WI38 (cell line): ENCODE measurements around the gene TTC28.

Source experiments
- H3K4me3 ChIP-seq: 2 replicates; pipeline ENCODE4 v1.5.1; 2011; ENCODE audit warnings: low read depth, mild to moderate bottlenecking, control low read depth, low read length
- CTCF ChIP-seq: IDR thresholded peaks from 2 replicates; pipeline ENCODE4 v1.5.1; 2012; ENCODE audit warnings: low read depth, mild to moderate bottlenecking, control low read depth, low read length

The TTC28 gene

GRCh38 chr22:28019360-28019759 lies 660.3 kb downstream of the TTC28 start:
- H3K4me3 ChIP-seq = no peak overlapping the region
- TF ChIP-seq CTCF = no peak

GRCh38 chr22:28018461-28018927 lies 661.1 kb downstream of the TTC28 start:
- H3K4me3 ChIP-seq = no peak overlapping the region
- no peak for TF ChIP-seq CTCF

GRCh38 chr22:28017859-28018258 lies 661.8 kb downstream of the TTC28 start:
- no peak for TF ChIP-seq CTCF
- H3K4me3 ChIP-seq = no peak overlapping the region

GRCh38 chr22:28017558-28017820 lies 662.2 kb downstream of the TTC28 start:
- no peak overlapping the region for H3K4me3 ChIP-seq

GRCh38 chr22:28016781-28017557 lies 662.7 kb downstream of the TTC28 start:
- H3K4me3 ChIP-seq = no peak overlapping the region
- TF ChIP-seq CTCF = no peak

More at GRCh38 chr22:28017558-28017820, 662.2 kb downstream of the TTC28 start:
- no peak for TF ChIP-seq CTCF

GRCh38 chr22:28015676-28016601 lies 663.7 kb downstream of the TTC28 start:
- H3K4me3 ChIP-seq = no peak overlapping the region
- no peak for TF ChIP-seq CTCF

- TF ChIP-seq CTCF = no peak
- no peak overlapping the region for H3K4me3 ChIP-seq
Measured at GRCh38 chr22:28015046-28015425, 664.6 kb downstream of the TTC28 start.
